Upper lobe of left lung (tissue), 4 donors: ENCODE results near the gene GNPTG.

ENCODE experiments used
- CTCF ChIP-seq, 6 experiments: fragments of 450-650 bp in 4 of 6; fragments of 200-600 bp in 2 of 6; sonication (generic) in 2 of 6; IDR thresholded peaks; one replicate each; pipeline ENCODE4 v1.5.1; 2016 to 2019; ENCODE audit warnings: antibody characterized with exemption in 6 of 6
- EP300 ChIP-seq, 4 donors: sonication (generic); formaldehyde crosslinking; IDR thresholded peaks; one replicate each; pipeline ENCODE4 v1.5.1; 2017; ENCODE audit warnings: antibody characterized with exemption in 4 of 4, control low read depth in 2 of 4
- POLR2A ChIP-seq, 4 donors: fragments of 450-650 bp; IDR thresholded peaks; one replicate each; pipeline ENCODE4 v1.5.1; 2016 to 2017; ENCODE audit warnings: antibody characterized with exemption in 4 of 4, mild to moderate bottlenecking in 2 of 4

GRCh38 chr16:1322407-1322806 is 29.3 kb upstream of the GNPTG start:
- no peak for TF ChIP-seq CTCF (IDR thresholded peaks at IDR 0.05)
- TF ChIP-seq POLR2A (IDR thresholded peaks at IDR 0.05): no peak
- TF ChIP-seq EP300 (IDR thresholded peaks at IDR 0.05): no peak
